ENCODE results near the gene NOS1. TPM values are rescaled to one million over a fixed set of nuclear protein-coding genes. Genes with fewer than 3 reads are reported as not detected.
A peak's percentile ranks its signal among the peaks of the same experiment; 100 is the strongest.

NOS1 gene
- total RNA-seq, 1 experiment from 2014 or later = not detected

DNA sequence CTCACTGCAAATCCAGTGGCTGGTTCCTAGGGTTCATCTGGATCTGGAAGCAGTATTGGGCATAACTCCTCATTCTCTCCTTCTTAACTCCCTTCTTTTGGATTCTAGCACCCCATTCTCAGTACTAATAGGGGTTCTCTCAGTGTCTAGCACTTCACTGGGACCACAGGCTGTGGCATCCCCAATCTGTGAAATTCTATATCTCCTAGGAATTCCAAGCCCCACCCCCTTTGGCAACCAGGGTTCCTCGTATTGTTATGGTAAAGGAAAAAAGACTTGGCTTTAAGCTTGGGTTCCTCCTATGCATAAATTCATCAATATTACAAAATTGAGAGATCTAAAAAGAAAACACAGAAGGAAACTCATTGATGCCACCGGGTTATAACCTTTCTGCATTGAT lies 126.2 kb downstream of the NOS1 start:
- ChIA-PET CTCF (no interaction called here), POLR2A (no interaction called here)
- H3K36me3 Mint-ChIP-seq (ENCODE audit: insufficient read depth, unreplicated experiment) = no peaks in the 10 kb centered on the region
- no peaks in the 10 kb centered on the region for H3K9me3 ChIP-seq
- H3K27me3 Mint-ChIP-seq (ENCODE audit: insufficient read depth, unreplicated experiment) = peaks cover 8% of the 10 kb centered on the region
- H3K4me1 ChIP-seq = no peaks in the 10 kb centered on the region
- H3K4me1 Mint-ChIP-seq (ENCODE audit: low read depth, unreplicated experiment) = no peaks in the 10 kb centered on the region
- DNase-seq = no peak
- intact Hi-C loops (cut with micrococcal nuclease; ENCODE audit: unreplicated experiment) = no loop called here
- TF ChIP-seq, protein P1, sequence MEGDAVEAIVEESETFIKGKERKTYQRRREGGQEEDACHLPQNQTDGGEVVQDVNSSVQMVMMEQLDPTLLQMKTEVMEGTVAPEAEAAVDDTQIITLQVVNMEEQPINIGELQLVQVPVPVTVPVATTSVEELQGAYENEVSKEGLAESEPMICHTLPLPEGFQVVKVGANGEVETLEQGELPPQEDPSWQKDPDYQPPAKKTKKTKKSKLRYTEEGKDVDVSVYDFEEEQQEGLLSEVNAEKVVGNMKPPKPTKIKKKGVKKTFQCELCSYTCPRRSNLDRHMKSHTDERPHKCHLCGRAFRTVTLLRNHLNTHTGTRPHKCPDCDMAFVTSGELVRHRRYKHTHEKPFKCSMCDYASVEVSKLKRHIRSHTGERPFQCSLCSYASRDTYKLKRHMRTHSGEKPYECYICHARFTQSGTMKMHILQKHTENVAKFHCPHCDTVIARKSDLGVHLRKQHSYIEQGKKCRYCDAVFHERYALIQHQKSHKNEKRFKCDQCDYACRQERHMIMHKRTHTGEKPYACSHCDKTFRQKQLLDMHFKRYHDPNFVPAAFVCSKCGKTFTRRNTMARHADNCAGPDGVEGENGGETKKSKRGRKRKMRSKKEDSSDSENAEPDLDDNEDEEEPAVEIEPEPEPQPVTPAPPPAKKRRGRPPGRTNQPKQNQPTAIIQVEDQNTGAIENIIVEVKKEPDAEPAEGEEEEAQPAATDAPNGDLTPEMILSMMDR (IDR thresholded peaks at IDR 0.05; ENCODE audit: insufficient read depth in 1 of 2, low read depth in 1 of 2, low read length in 1 of 2, severe bottlenecking in 1 of 2, unreplicated experiment in 1 of 2) = no peak
- H3K9me3 Mint-ChIP-seq (ENCODE audit: unreplicated experiment) = no peaks in the 10 kb centered on the region
- BruUV-seq (replicated peaks) = no TSS peak
- H3K4me3 ChIP-seq (ENCODE audit: low read depth, low read length) = no peak overlapping the region
- H3K36me3 ChIP-seq (ENCODE audit: control insufficient read depth, insufficient read depth, low read length) = no peaks in the 10 kb centered on the region
- H3K27ac Mint-ChIP-seq (ENCODE audit: unreplicated experiment) = no peak overlapping the region
- H3K4me3 Mint-ChIP-seq (ENCODE audit: unreplicated experiment) = no peak overlapping the region
- no peaks in the 10 kb centered on the region; the same call in 1 of the 2 replicates for H3K27me3 ChIP-seq (replicated peaks; ENCODE audit: control insufficient read depth, insufficient read depth, low read length)

DNA sequence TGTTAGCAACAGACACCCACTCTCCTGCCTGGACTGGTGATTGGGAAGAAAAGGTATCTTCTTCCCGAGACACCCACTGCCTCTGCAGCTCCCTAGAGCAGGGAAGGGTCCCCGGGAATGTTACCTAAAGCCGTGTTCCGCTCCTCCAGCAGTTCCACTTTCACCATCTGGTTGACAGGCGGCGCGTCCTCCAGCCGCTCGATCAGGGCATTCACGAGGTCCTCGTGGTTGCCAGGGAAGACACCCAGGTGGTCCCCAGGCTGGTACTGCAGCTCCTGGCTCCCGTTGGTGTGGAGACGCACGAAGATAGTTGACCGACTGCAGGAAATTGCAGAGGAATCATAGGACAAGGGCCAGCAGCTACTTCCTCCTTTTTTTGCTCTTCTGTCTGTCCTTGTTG lies 127.0 kb downstream of the NOS1 start:
- no peak overlapping the region for H3K4me3 ChIP-seq (ENCODE audit: low read depth, low read length)
- TF ChIP-seq, protein P1 (IDR thresholded peaks at IDR 0.05; ENCODE audit: insufficient read depth in 1 of 2, low read depth in 1 of 2, low read length in 1 of 2, severe bottlenecking in 1 of 2, unreplicated experiment in 1 of 2) = no peak
- ChIA-PET CTCF (no interaction called here), POLR2A (no interaction called here)
- Mint-ChIP-seq H3K27ac (ENCODE audit: unreplicated experiment) (no peak overlapping the region), H3K36me3 (ENCODE audit: insufficient read depth, unreplicated experiment) (no peaks in the 10 kb centered on the region), H3K4me1 (ENCODE audit: low read depth, unreplicated experiment) (no peaks in the 10 kb centered on the region), H3K4me3 (ENCODE audit: unreplicated experiment) (no peak overlapping the region), H3K27me3 (ENCODE audit: insufficient read depth, unreplicated experiment) (peaks cover 8% of the 10 kb centered on the region), H3K9me3 (ENCODE audit: unreplicated experiment) (no peaks in the 10 kb centered on the region)
- H3K36me3 ChIP-seq (ENCODE audit: control insufficient read depth, insufficient read depth, low read length) = no peaks in the 10 kb centered on the region
- H3K27me3 ChIP-seq (replicated peaks; ENCODE audit: control insufficient read depth, insufficient read depth, low read length) = no peaks in the 10 kb centered on the region; the same call in 1 of the 2 replicates
- H3K9me3 ChIP-seq = no peaks in the 10 kb centered on the region
- no peaks in the 10 kb centered on the region for H3K4me1 ChIP-seq
- BruUV-seq (replicated peaks) = no TSS peak
- no peak for DNase-seq
- intact Hi-C loops (cut with micrococcal nuclease; ENCODE audit: unreplicated experiment) = no loop called here

DNA sequence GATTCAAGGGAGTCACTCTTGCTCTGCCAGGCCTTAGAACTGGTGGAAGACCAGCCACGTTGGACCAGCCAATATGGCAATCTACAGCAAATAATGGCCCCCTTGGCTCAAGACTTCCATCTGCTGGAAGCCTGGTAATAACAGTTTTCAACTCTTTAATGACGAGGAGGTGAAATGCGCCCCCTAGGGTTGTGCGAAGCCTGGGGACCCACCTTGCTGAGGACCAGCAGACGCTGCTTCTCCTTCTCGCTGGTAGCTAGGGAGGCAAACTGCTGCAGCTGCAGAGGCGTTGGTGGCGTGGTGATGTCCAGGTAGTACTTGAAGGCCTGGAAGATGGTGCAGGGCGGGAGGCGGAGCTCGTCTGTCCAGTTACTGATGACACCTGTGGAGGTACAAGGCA lies 129.7 kb downstream of the NOS1 start:
- peak in 1 of 2 experiments; percentile 18 for DNase-seq
- no peaks in the 10 kb centered on the region for H3K36me3 ChIP-seq (ENCODE audit: control insufficient read depth, insufficient read depth, low read length)
- no peaks in the 10 kb centered on the region for H3K9me3 ChIP-seq
- no peaks in the 10 kb centered on the region for H3K36me3 Mint-ChIP-seq (ENCODE audit: insufficient read depth, unreplicated experiment)
- intact Hi-C loops (cut with micrococcal nuclease; ENCODE audit: unreplicated experiment) = no loop called here
- TF ChIP-seq, protein P1 (IDR thresholded peaks at IDR 0.05; ENCODE audit: insufficient read depth in 1 of 2, low read depth in 1 of 2, low read length in 1 of 2, severe bottlenecking in 1 of 2, unreplicated experiment in 1 of 2) = peak in 1 of 2 experiments; percentile 11
- H3K4me3 ChIP-seq (ENCODE audit: low read depth, low read length) = no peak overlapping the region
- no peak overlapping the region for H3K27ac Mint-ChIP-seq (ENCODE audit: unreplicated experiment)
- no TSS peak for BruUV-seq (replicated peaks)
- no peaks in the 10 kb centered on the region for H3K4me1 Mint-ChIP-seq (ENCODE audit: low read depth, unreplicated experiment)
- H3K27me3 ChIP-seq (replicated peaks; ENCODE audit: control insufficient read depth, insufficient read depth, low read length) = no peaks in the 10 kb centered on the region; the same call in 1 of the 2 replicates
- POLR2A ChIA-PET = no interaction called here
- CTCF ChIA-PET = interaction anchor here (1.2 kb wide), 1 partner anchor 9 kb away, joined by 4 read pairs; no protein-coding TSS in a partner anchor
- H3K4me1 ChIP-seq = no peaks in the 10 kb centered on the region
- H3K9me3 Mint-ChIP-seq (ENCODE audit: unreplicated experiment) = no peaks in the 10 kb centered on the region
- H3K4me3 Mint-ChIP-seq (ENCODE audit: unreplicated experiment) = no peak overlapping the region
- H3K27me3 Mint-ChIP-seq (ENCODE audit: insufficient read depth, unreplicated experiment) = peaks cover 15% of the 10 kb centered on the region
